PC-3 (cell line): ENCODE measurements around the gene CCDC85B. TPM values are rescaled to one million over a fixed set of nuclear protein-coding genes. Genes with fewer than 3 reads are reported as not detected.

Experiments
- ATAC-seq: fragments of 200-7000 bp; cut with Tn5 transposase; 2 replicates; pipeline ENCODE4 v1.9.1; 2020; ENCODE audit warnings: mild to moderate bottlenecking, moderate library complexity
- BruUV-seq: library from RNA; stranded (reverse); fragments of 400-500 nt; replicated peaks from 2 replicates; lab custom pipeline; 2021; lab: Mats Ljungman, UMichigan
- CTCF ChIA-PET: fragments of 300-600 bp; sonication (Branson Sonifier 250); formaldehyde crosslinking; loops from one replicate; lab custom pipeline; 2022; ENCODE audit warnings: antibody characterized with exemption; lab: Charles Lee
- POLR2A ChIA-PET: fragments of 300-600 bp; sonication (Branson Sonifier 250); formaldehyde crosslinking; loops from one replicate; lab custom pipeline; 2022; ENCODE audit warnings: antibody characterized with exemption; ENCODE audit not compliant: unreplicated experiment; lab: Charles Lee
- DNase-seq: peaks from one replicate; pipeline ENCODE4 v3.0.0-alpha.2; 2015
- H2AFZ ChIP-seq: fragments of 300-600 bp; sonication (generic); 2 replicates; pipeline ENCODE4 v1.6.0; 2016; ENCODE audit warnings: antibody characterized with exemption, low read length
- H3F3A ChIP-seq: fragments of 300-600 bp; sonication (generic); one replicate; pipeline ENCODE4 v1.6.0; 2017; ENCODE audit warnings: antibody characterized with exemption, low read length, control low read depth, mild to moderate bottlenecking; ENCODE audit not compliant: unreplicated experiment
- H3K27ac ChIP-seq: fragments of 300-600 bp; sonication (generic); 2 replicates; pipeline ENCODE4 v1.5.1; 2016; ENCODE audit warnings: mild to moderate bottlenecking, low read length
- H3K27me3 ChIP-seq: fragments of 300-600 bp; sonication (generic); 2 replicates; pipeline ENCODE4 v1.6.1; 2016; ENCODE audit warnings: low read length, mixed read lengths
- H3K36me3 ChIP-seq: fragments of 300-600 bp; sonication (generic); 2 replicates; pipeline ENCODE4 v1.6.1; 2016; ENCODE audit warnings: low read depth, mixed run types, low read length, mixed read lengths
- H3K4me1 ChIP-seq: fragments of 300-600 bp; sonication (generic); 2 replicates; pipeline ENCODE4 v1.5.1; 2016; ENCODE audit warnings: low read length; ENCODE audit not compliant: insufficient read depth
- H3K4me2 ChIP-seq: fragments of 300-600 bp; sonication (generic); 2 replicates; pipeline ENCODE4 v1.6.0; 2016; ENCODE audit warnings: low read length
- H3K4me3 ChIP-seq: fragments of 300-600 bp; sonication (generic); 2 replicates; pipeline ENCODE4 v1.5.1; 2016; ENCODE audit warnings: mild to moderate bottlenecking, low read length, mixed read lengths
- H3K79me2 ChIP-seq: fragments of 300-600 bp; sonication (generic); 2 replicates; pipeline ENCODE4 v1.6.1; 2017; ENCODE audit warnings: low read length, mixed read lengths
- H3K9ac ChIP-seq: fragments of 300-600 bp; sonication (generic); 2 replicates; pipeline ENCODE4 v1.6.0; 2016; ENCODE audit warnings: mild to moderate bottlenecking, low read length
- H3K9me2 ChIP-seq: fragments of 300-600 bp; sonication (generic); replicated peaks from 2 replicates; pipeline ENCODE4 v1.6.1; 2016; ENCODE audit warnings: mixed run types, low read length, mixed read lengths
- H3K9me3 ChIP-seq: fragments of 300-600 bp; sonication (generic); 2 replicates; pipeline ENCODE4 v1.6.1; 2016; ENCODE audit warnings: low read length, mixed read lengths
- H4K20me1 ChIP-seq: fragments of 300-600 bp; sonication (generic); 2 replicates; pipeline ENCODE4 v1.6.1; 2016; ENCODE audit warnings: low read length, mixed read lengths
- EZH2 ChIP-seq: fragments of 300-600 bp; sonication (generic); IDR thresholded peaks from one replicate; pipeline ENCODE4 v1.6.1; 2017; ENCODE audit warnings: antibody characterized with exemption, mild to moderate bottlenecking, low read length; ENCODE audit not compliant: unreplicated experiment
- EZH2phosphoT487 ChIP-seq: fragments of 300-600 bp; sonication (generic); IDR thresholded peaks from 2 replicates; pipeline ENCODE4 v1.6.1; 2018; ENCODE audit warnings: mild to moderate bottlenecking, antibody characterized with exemption, low read length, borderline replicate concordance
- intact Hi-C: fragments of 100-400 bp; cut with micrococcal nuclease; formaldehyde crosslinking; loops from 2 replicates; pipeline ENCODE4 v1.9.0; 2023
- total RNA-seq: library from RNA; depleted of rRNA; stranded (reverse); fragments of >200 nt; gene quantifications from 2 replicates; pipeline ENCODE4 v1.2.3, GENCODE V29; 2014
- TF ChIP-seq, protein P1 (sequence below): fragments of 300-600 bp; sonication (generic); conservative IDR thresholded peaks from 2 replicates; pipeline ENCODE4 v1.5.1; 2017; ENCODE audit warnings: antibody characterized with exemption, low read depth, mild to moderate bottlenecking, low read length

Gene CCDC85B
- total RNA-seq, 1 experiment from 2014 or later: 207 TPM

DNA sequence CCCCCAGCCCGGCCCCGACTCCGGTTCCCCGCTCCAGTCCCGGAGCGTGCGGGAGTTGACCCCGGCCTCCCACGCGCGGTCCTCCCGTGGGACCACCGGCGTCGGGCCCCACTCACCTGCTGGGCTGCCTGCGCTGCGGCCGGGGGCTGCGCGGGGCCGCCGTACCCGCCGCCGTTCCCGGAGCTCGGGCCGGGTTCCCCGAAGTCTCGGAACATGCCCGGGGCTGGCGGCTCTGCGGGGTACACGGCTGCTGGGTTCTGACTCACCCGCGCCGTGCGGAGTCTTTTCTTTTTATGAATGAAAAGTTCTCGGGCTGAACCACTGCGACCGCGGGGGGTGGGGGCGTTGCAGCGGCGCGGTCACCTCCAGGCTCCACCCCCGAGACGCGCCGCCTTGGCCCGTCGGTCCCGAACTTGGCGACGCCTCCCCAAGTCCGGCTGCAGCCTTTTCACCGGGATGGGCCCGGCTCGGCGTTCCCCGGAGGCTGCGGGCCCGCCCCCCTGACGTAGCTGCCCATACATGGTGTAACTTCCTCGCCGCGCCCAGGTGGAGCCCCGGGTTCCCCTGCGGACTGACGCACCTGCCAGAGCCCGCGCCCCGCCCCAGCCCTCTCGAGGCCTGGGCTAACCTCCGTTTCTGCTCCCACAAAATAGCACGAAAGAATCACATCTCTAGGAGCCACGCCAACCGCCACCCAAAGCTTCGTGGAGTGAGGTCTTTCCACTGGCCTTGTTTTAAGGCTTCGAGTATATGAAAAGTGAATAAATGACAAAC is 9.8 kb downstream of the CCDC85B start, which contains the start of gene FOSL1:
Gene FOSL1, minus strand, starts transcription at position 264 of the 774 bp plus-strand sequence. Its CDS starts 49 bp downstream, at position 215.
- intact Hi-C loops: loop anchor here (1.0 kb wide), 1 partner anchor 11 kb away; no protein-coding TSS in a partner anchor
- no peaks in the 10 kb centered on the region for H3K27me3 ChIP-seq
- ChIA-PET CTCF (interaction anchor here (0.6 to 1.0 kb wide), 5 partner anchors 9 to 18 kb away, joined by 3 to 24 read pairs (median 3); partner anchors contain the start of gene FIBP), POLR2A (interaction anchor here (0.5 to 2.9 kb wide), 14 partner anchors 9 to 872 kb away, joined by 3 to 31 read pairs (median 6); partner anchors contain the start of genes CCDC85B, FIBP, MUS81 and NEAT1)
- peaks cover 43% of the 10 kb centered on the region for H4K20me1 ChIP-seq
- H3K4me2 ChIP-seq: peak within 1 kb of the TSS; percentile 96
- H3F3A ChIP-seq: peaks cover 31% of the 10 kb centered on the region
- TF ChIP-seq, protein P1, sequence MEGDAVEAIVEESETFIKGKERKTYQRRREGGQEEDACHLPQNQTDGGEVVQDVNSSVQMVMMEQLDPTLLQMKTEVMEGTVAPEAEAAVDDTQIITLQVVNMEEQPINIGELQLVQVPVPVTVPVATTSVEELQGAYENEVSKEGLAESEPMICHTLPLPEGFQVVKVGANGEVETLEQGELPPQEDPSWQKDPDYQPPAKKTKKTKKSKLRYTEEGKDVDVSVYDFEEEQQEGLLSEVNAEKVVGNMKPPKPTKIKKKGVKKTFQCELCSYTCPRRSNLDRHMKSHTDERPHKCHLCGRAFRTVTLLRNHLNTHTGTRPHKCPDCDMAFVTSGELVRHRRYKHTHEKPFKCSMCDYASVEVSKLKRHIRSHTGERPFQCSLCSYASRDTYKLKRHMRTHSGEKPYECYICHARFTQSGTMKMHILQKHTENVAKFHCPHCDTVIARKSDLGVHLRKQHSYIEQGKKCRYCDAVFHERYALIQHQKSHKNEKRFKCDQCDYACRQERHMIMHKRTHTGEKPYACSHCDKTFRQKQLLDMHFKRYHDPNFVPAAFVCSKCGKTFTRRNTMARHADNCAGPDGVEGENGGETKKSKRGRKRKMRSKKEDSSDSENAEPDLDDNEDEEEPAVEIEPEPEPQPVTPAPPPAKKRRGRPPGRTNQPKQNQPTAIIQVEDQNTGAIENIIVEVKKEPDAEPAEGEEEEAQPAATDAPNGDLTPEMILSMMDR: no peak
- DNase-seq (peak; percentile 99), ATAC-seq (peak; percentile 66)
- no peak within 1 kb of the TSS for H2AFZ ChIP-seq
- H3K79me2 ChIP-seq: peaks cover 87% of the 10 kb centered on the region
- peak within 1 kb of the TSS; percentile 98 for H3K9ac ChIP-seq
- no peaks in the 10 kb centered on the region for H3K9me2 ChIP-seq
- peak within 1 kb of the TSS; percentile 96 for H3K27ac ChIP-seq
- BruUV-seq: no TSS peak
- no peaks in the 10 kb centered on the region for H3K9me3 ChIP-seq
- H3K4me1 ChIP-seq: peaks cover 55% of the 10 kb centered on the region
- H3K4me3 ChIP-seq: peak within 1 kb of the TSS; percentile 78
- H3K36me3 ChIP-seq: peaks cover 46% of the 10 kb centered on the region

DNA sequence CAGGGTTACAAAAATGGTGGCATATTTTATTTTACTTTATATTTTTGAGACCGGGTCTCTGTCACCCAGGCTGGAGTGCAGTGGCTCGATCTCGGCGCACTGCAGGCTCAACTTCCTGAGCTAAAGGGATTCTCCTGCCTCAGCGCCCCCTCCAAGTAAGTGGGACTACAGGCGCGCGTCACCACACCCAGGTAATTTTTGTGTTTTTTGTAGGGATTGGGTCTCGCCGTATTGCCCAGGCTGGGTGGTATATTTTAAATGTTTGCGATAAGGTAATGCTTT is 10.4 kb downstream of the CCDC85B start:
- BruUV-seq: TSS peak; percentile 63

More for the DNA sequence above, 10.4 kb downstream of the CCDC85B start:
- intact Hi-C loops: loop anchor here (1.0 kb wide), 1 partner anchor 10 kb away; no protein-coding TSS in a partner anchor
- ChIA-PET CTCF (interaction anchor here (0.6 to 1.0 kb wide), 4 partner anchors 9 to 17 kb away, joined by 3 to 24 read pairs (median 5); partner anchors contain the start of gene FIBP), POLR2A (interaction anchor here (0.5 to 2.9 kb wide), 13 partner anchors 8 to 872 kb away, joined by 3 to 31 read pairs (median 8); partner anchors contain the start of genes CCDC85B, FIBP, MUS81 and NEAT1)
- H2AFZ ChIP-seq: no peak overlapping the region
- H3K9me3 ChIP-seq: no peaks in the 10 kb centered on the region
- no peaks in the 10 kb centered on the region for H3K27me3 ChIP-seq
- ATAC-seq (no peak), DNase-seq (no peak)
- H3K9ac ChIP-seq: peak overlapping the region; percentile 59
- no peaks in the 10 kb centered on the region for H3K9me2 ChIP-seq
- H3K4me3 ChIP-seq: peak overlapping the region; percentile 49
- peaks cover 49% of the 10 kb centered on the region for H3K4me1 ChIP-seq
- peaks cover 38% of the 10 kb centered on the region for H4K20me1 ChIP-seq
- H3F3A ChIP-seq: peaks cover 25% of the 10 kb centered on the region
- peaks cover 40% of the 10 kb centered on the region for H3K36me3 ChIP-seq
- TF ChIP-seq EZH2 (no peak), EZH2phosphoT487 (no peak)
- TF ChIP-seq, protein P1: no peak
- peak overlapping the region; percentile 87 for H3K27ac ChIP-seq
- peak overlapping the region; percentile 62 for H3K4me2 ChIP-seq
- H3K79me2 ChIP-seq: peaks cover 81% of the 10 kb centered on the region
